RWPE1 (cell line): ENCODE data around the gene ST7L.
A peak's percentile ranks its signal among the peaks of the same experiment; 100 is the strongest.

ENCODE experiments used
- CTCF ChIA-PET: fragments of 350-600 bp; sonication (Branson Sonifier 250); formaldehyde crosslinking; extraction: SDS; loops from one replicate; lab custom pipeline; 2021; lab: Yijun Ruan, JAX
- POLR2A ChIA-PET: fragments of 400-600 bp; formaldehyde crosslinking; extraction: SDS; loops from one replicate; lab custom pipeline; 2020; ENCODE audit warnings: antibody characterized with exemption; ENCODE audit not compliant: low non-redundant PET; lab: Yijun Ruan, JAX
- DNase-seq: peaks from one replicate; pipeline ENCODE4 v3.0.0; 2012; ENCODE audit warnings: low spot score
- H3K27ac ChIP-seq: fragments of 450-650 bp; 2 replicates; pipeline ENCODE4 v1.5.1; 2017
- CTCF ChIP-seq: fragments of 450-650 bp; conservative IDR thresholded peaks from 2 replicates; pipeline ENCODE4 v1.5.1; 2017; ENCODE audit warnings: low read depth, mild to moderate bottlenecking

ST7L gene

GRCh38 chr1:112544751-112545150 lies 74.2 kb downstream of the ST7L start:
- no peak for TF ChIP-seq CTCF

GRCh38 chr1:112544011-112544688 lies 74.8 kb downstream of the ST7L start:
- TF ChIP-seq CTCF: no peak
- ChIA-PET POLR2A (interaction anchor here (0.8 kb wide), 1 partner anchor 1036 kb away, joined by 8 read pairs; no protein-coding TSS in a partner anchor), CTCF (interaction anchor here (0.6 to 1.6 kb wide), 2 partner anchors 42 to 217 kb away, joined by 3 to 4 read pairs; no protein-coding TSS in a partner anchor)
- DNase-seq: peak; percentile 79
- H3K27ac ChIP-seq: peak overlapping the region; percentile 67; the same call in 1 of the 2 replicates

More at GRCh38 chr1:112544751-112545150, 74.2 kb downstream of the ST7L start:
- ChIA-PET CTCF (interaction anchor here (0.6 to 1.6 kb wide), 2 partner anchors 43 to 216 kb away, joined by 3 to 4 read pairs; no protein-coding TSS in a partner anchor), POLR2A (no interaction called here)
- no peak overlapping the region for H3K27ac ChIP-seq
- DNase-seq: no peak

DNA sequence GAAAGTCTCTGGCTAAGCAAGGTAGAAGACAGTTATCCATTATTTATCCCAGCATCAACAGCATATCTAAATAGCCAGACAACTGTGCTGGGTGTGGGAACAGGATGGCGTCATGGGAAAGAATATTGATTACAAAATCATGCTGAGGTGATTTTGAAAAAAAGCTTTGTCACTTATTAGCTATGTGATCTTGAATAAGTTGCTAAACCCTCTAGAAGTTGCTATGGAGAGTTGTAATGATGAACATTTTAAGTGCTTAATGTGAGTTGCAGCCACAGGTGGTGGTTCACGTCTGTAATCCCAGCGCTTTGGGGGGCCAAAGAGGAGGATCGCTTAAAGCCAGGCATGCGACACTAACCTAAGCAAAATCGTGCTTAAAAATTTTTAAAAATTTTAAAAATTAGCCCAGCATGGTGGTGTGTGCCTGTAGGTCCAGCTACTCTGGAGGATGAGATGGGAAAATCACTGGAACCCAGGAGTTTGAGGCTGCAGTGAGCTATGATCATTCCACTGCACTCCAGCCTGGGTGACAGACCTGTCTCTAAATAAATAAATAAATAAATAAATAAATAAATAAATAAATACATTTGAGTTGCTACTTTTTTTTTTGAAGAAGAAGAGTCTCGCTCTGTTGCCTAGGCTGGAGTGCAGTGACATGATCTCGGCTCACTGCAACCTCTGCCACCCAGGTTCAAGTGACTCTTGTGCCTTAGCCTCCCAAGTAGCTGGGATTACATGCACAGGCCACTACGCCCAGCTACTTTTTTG lies 76.6 kb downstream of the ST7L start:
- peak overlapping the region; percentile 67; the same call in 1 of the 2 replicates for H3K27ac ChIP-seq
- no peak for TF ChIP-seq CTCF
- ChIA-PET POLR2A (no interaction called here), CTCF (interaction anchor here (0.7 kb wide), 2 partner anchors 13 to 183 kb away, joined by 4 to 5 read pairs; no protein-coding TSS in a partner anchor)
- no peak for DNase-seq

DNA sequence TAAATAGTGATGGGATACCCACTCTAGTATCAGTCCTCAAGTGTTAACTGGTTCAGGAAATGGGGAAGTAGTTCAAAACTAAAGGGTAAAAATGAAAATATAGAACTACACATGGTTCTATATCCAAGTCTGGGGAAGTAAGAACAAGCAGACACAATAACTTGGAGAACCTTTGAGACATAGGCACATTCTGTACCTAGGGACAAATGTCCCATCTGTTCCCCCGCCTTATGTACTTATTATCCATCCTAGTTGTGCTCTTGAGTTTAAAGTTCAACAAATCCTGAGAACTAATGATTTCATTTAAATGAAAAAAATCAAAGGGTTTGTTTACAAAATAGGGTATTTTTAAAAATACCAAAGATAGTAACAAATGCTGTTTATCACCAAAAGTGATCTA lies 77.6 kb downstream of the ST7L start:
- ChIA-PET CTCF (no interaction called here), POLR2A (no interaction called here)
- no peak for DNase-seq
- TF ChIP-seq CTCF: no peak
- H3K27ac ChIP-seq: no peak overlapping the region

DNA sequence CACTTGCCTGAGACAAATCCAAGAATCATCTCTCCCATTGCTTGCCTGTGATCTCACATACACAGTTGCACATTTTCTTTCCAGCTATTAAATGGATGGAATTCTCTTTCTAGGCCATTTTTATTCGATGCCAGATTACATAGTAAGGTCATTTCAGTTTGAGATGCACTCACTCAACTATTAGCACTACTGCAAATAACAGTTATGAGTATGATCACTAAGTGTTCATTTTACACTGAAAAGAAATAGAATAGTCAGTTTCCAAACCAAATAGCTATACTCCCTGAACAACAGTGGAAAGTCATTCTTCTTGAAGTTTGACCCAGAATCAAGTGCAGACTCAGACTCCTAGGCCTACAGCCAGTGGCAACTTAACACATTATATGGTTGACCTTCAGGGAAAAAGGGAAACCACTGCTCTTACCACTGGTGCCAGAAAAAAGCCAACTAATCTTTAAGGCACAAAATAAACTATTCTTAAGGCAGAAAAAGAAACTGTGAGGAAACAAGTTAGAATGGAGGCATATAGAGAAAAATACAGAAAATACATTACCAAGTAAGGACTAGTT lies 78.6 kb downstream of the ST7L start:
- H3K27ac ChIP-seq: no peak overlapping the region
- no peak for TF ChIP-seq CTCF
- CTCF ChIA-PET: no interaction called here
- POLR2A ChIA-PET: no interaction called here
- DNase-seq: no peak

- POLR2A ChIA-PET: interaction anchor here (0.6 kb wide), 1 partner anchor 12 kb away, joined by 4 read pairs; no protein-coding TSS in a partner anchor
- H3K27ac ChIP-seq: no peak overlapping the region
- CTCF ChIA-PET: no interaction called here
- DNase-seq: no peak
- TF ChIP-seq CTCF: no peak
Observed at GRCh38 chr1:112538883-112539282, 80.1 kb downstream of the ST7L start.
